Measurements from ENCODE around the gene PLD1. TPM values are rescaled to one million over a fixed set of nuclear protein-coding genes. Genes with fewer than 3 reads are reported as not detected.

The PLD1 gene
- total and polyA plus RNA-seq, 7 donors, result 0.73 to 6.7 (median 1.9) TPM

GRCh38 chr3:171788546-171789351 lies 21.5 kb downstream of the PLD1 start:
- Histone ChIP-seq H3K4me3 (no peak overlapping the region), H3K27me3 (ENCODE audit: insufficient read depth in 3 of 3, low read length in 2 of 3) (no peaks in the 10 kb centered on the region), H3K4me1 (no peaks in the 10 kb centered on the region), H3K36me3 (ENCODE audit: insufficient read depth in 1 of 2, low read depth in 1 of 2) (no peaks in the 10 kb centered on the region), H3K27ac (no peak overlapping the region), H3K9me3 (no peaks in the 10 kb centered on the region)
- TF ChIP-seq CTCF (IDR thresholded peaks at IDR 0.05), result no peak
- DNase-seq (no peak), ATAC-seq (no peak)
- 58 to 68% (median 67%) methylated on average over 6 of the region's 6 CpGs for WGBS, 3 donors
- intact Hi-C loops (cut with DNase I), result no loop called here

GRCh38 chr3:171786997-171787396 lies 23.3 kb downstream of the PLD1 start:
- H3K27me3 ChIP-seq (ENCODE audit: insufficient read depth in 3 of 3, low read length in 2 of 3), result no peaks in the 10 kb centered on the region
- intact Hi-C loops (cut with DNase I), result no loop called here
- ATAC-seq, result no peak
- H3K9me3 ChIP-seq, result no peaks in the 10 kb centered on the region
- TF ChIP-seq CTCF (IDR thresholded peaks at IDR 0.05), result no peak
- H3K4me3 ChIP-seq, result no peak overlapping the region
- no peak for DNase-seq
- H3K4me1 ChIP-seq, result no peaks in the 10 kb centered on the region
- 94 to 100% (median 97%) methylated on average over 1 of the region's 1 CpG for WGBS, 3 donors
- no peak overlapping the region for H3K27ac ChIP-seq
- no peaks in the 10 kb centered on the region for H3K36me3 ChIP-seq (ENCODE audit: insufficient read depth in 1 of 2, low read depth in 1 of 2)

- Histone ChIP-seq H3K4me3 (no peak overlapping the region), H3K4me1 (no peaks in the 10 kb centered on the region), H3K36me3 (ENCODE audit: insufficient read depth in 1 of 2, low read depth in 1 of 2) (no peaks in the 10 kb centered on the region), H3K27me3 (ENCODE audit: insufficient read depth in 3 of 3, low read length in 2 of 3) (no peaks in the 10 kb centered on the region), H3K27ac (no peak overlapping the region), H3K9me3 (no peaks in the 10 kb centered on the region)
- no peak for TF ChIP-seq CTCF (IDR thresholded peaks at IDR 0.05)
- ATAC-seq, result no peak
- WGBS, 3 donors, result 86 to 89% (median 87%) methylated on average over 5 of the region's 5 CpGs
- intact Hi-C loops (cut with DNase I), result no loop called here
- DNase-seq, result no peak
These were observed 25.3 kb downstream of the PLD1 start for GRCh38 chr3:171784937-171785336.

GRCh38 chr3:171784387-171784786 lies 25.9 kb downstream of the PLD1 start:
- H3K4me1 ChIP-seq, result no peaks in the 10 kb centered on the region
- WGBS, 3 donors, result 90 to 98% (median 93%) methylated on average over 2 of the region's 2 CpGs
- H3K27me3 ChIP-seq (ENCODE audit: insufficient read depth in 3 of 3, low read length in 2 of 3), result no peaks in the 10 kb centered on the region
- no peaks in the 10 kb centered on the region for H3K36me3 ChIP-seq (ENCODE audit: insufficient read depth in 1 of 2, low read depth in 1 of 2)
- H3K27ac ChIP-seq, result no peak overlapping the region
- no peak overlapping the region for H3K4me3 ChIP-seq
- H3K9me3 ChIP-seq, result no peaks in the 10 kb centered on the region
- intact Hi-C loops (cut with DNase I), result no loop called here
- ATAC-seq (no peak), DNase-seq (no peak)
- no peak for TF ChIP-seq CTCF (IDR thresholded peaks at IDR 0.05)

- H3K27me3 ChIP-seq (ENCODE audit: insufficient read depth in 3 of 3, low read length in 2 of 3), result no peaks in the 10 kb centered on the region
- WGBS, 3 donors, result 70 to 76% (median 75%) methylated on average over 5 of the region's 5 CpGs
- no peak overlapping the region for H3K4me3 ChIP-seq
- intact Hi-C loops (cut with DNase I), result no loop called here
- TF ChIP-seq CTCF (IDR thresholded peaks at IDR 0.05), result no peak
- no peaks in the 10 kb centered on the region for H3K36me3 ChIP-seq (ENCODE audit: insufficient read depth in 1 of 2, low read depth in 1 of 2)
- H3K27ac ChIP-seq, result no peak overlapping the region
- no peaks in the 10 kb centered on the region for H3K9me3 ChIP-seq
- DNase-seq, result no peak
- H3K4me1 ChIP-seq, result no peaks in the 10 kb centered on the region
- no peak for ATAC-seq
These were observed 26.7 kb downstream of the PLD1 start for GRCh38 chr3:171783626-171784025.

Data from psoas muscle (tissue), 8 donors.